GM12801 (cell line): ENCODE measurements around the gene ZNF184.

Experiments
- TF ChIP-seq, protein P1 (sequence below): IDR thresholded peaks from one replicate; pipeline ENCODE4 v1.5.1; 2011; ENCODE audit warnings: control low read depth; ENCODE audit not compliant: insufficient read length; ENCODE audit errors: extremely low read depth

Gene ZNF184

DNA sequence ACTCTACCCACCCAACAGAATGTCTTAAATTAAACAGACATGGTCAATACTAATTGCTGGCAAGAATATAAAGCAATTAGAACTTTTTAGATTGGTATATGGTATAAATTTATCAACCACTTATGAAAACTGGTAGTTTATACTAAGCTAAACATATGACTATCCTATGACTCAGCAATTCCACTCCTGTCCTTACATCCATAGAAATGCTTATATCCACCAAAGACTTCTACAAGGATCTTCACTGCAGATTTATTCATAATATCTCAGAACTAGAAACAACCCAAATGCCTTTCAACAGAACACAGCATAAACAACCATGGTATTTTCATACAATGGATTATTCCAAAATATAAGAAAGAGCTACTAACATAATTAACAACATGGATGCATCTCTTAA, 4.6 kb downstream of the ZNF184 start:
- TF ChIP-seq, protein P1, sequence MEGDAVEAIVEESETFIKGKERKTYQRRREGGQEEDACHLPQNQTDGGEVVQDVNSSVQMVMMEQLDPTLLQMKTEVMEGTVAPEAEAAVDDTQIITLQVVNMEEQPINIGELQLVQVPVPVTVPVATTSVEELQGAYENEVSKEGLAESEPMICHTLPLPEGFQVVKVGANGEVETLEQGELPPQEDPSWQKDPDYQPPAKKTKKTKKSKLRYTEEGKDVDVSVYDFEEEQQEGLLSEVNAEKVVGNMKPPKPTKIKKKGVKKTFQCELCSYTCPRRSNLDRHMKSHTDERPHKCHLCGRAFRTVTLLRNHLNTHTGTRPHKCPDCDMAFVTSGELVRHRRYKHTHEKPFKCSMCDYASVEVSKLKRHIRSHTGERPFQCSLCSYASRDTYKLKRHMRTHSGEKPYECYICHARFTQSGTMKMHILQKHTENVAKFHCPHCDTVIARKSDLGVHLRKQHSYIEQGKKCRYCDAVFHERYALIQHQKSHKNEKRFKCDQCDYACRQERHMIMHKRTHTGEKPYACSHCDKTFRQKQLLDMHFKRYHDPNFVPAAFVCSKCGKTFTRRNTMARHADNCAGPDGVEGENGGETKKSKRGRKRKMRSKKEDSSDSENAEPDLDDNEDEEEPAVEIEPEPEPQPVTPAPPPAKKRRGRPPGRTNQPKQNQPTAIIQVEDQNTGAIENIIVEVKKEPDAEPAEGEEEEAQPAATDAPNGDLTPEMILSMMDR, result no peak

GRCh38 chr6:27452496-27452897, 20.4 kb downstream of the ZNF184 start:
- TF ChIP-seq, protein P1, result no peak

DNA sequence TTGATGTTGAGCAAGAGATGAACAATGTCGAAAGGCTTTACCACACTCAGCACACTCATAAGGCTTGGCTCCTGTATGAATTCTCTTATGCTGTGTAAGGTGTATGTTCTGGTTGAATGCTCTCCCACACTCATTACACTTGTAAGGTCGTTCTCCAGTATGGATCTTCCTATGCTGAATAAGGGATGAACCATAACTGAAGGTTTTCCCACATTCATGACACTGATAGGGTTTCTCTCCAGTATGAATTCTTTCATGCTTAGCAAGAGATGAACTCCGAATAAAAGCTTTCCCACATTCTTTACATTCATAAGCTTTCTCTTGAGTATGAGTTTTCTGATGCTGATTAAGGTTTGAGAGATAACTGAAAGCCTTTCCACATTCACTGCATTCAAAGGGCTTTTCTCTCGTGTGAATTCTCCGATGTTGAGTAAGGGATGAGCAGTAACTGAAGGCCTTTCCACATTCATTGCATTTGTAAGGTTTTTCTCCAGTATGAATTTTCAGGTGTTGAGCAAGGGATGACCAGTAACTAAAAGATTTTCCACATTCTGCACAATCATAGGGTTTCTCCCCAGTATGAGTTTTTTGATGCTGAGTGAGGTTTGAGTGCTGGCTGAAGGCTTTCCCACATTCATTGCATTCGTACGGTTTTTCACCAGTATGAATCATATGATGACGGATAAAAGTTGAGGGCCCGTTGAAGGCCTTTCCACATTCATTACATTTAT, 21.1 kb downstream of the ZNF184 start:
- TF ChIP-seq, protein P1, result no peak

DNA sequence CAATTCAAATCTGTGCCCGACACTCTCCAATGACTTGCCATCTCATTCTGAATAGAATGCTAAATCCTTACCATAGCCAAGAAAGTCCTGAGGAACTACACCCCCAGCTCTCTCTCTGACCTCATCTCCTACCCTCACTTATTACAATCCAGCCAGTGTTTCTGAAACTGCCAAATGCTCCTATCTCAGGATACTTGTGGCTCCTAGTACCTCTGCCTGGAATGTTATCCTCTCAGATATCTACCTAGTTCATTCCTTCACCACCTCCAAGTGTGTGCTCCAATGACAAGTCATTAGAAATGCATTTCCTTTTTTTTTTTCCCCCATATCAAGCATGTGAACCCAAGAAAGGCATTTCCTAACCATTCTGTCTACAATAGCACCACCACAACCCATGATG, 24.4 kb downstream of the ZNF184 start:
- TF ChIP-seq, protein P1, result no peak

DNA sequence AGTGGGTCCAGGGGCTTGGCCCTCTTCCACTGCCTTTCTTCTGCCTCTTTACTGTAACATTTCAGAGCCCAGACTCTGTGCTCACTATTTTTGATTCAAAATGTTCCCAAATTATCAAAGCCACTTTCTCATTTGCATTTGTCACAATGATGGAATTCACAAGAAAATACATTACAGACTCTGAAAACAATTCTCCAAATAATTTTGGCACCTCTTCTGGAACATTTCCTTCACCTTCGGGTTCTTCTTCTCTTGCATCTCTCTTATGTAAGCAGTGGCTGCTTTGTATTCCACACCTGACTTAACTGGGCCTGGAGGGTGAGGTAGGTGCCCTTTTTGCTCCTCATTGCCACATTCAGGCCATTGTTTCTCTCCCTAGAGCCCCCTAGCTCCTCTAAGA, 30.0 kb downstream of the ZNF184 start:
- TF ChIP-seq, protein P1, result no peak

DNA sequence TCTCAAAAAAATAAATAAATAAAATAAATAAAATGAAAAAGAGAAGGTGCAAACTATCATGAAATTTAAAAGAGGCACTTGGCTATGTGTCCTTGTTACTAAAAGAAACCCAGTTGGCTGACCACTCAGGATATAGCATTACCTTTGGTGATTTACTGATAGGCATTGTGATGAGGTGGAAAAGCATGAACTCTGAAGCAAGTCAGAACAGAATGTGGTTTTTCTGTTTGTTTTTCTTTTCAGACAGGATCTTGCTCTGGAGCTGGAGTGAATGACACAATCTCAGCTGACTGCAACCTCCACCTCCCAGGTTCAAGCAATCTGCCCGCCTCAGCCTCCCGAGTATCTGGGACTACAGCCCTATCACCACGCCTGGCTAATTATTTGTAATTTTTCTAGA, 31.9 kb downstream of the ZNF184 start:
- TF ChIP-seq, protein P1, result no peak

DNA sequence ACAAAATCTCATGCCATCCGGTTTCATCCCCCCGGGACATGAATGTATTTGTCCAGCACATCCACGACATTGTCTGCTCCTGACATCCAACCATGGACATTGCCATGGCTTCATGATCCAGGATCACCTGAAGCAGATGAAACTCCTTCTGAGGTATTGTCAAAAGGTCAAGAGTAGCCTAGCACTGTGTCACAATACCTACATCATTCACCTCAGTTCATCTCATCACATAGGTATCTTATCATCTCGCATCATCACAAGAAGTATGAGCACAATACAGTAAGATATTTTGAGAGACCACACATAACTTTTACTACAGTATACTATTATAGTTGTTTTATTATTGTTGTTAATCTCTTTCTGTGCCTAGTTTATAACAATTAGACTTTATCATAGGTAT, 33.5 kb downstream of the ZNF184 start:
- TF ChIP-seq, protein P1, result no peak
